Caco-2 (cell line): Measurements from ENCODE around the gene BACE1-AS. TPM values are rescaled to one million over a fixed set of nuclear protein-coding genes. Genes with fewer than 3 reads are reported as not detected.
"Not testable (repeated sequence)": the region's sequence is repeated elsewhere in the genome, so short reads cannot be mapped to it uniquely, and the experiment has no call there.

Experiments used
- BruUV-seq: library from RNA; stranded (reverse); fragments of 400-500 nt; replicated peaks from 2 replicates; lab custom pipeline; 2021; lab: Mats Ljungman, UMichigan
- CTCF ChIA-PET: fragments of 300-600 bp; sonication (Branson Sonifier 250); formaldehyde crosslinking; loops from one replicate; lab custom pipeline; 2022; ENCODE audit warnings: antibody characterized with exemption; lab: Charles Lee
- POLR2A ChIA-PET: fragments of 300-600 bp; sonication (Branson Sonifier 250); formaldehyde crosslinking; loops from one replicate; lab custom pipeline; 2022; ENCODE audit warnings: antibody characterized with exemption; lab: Charles Lee
- DNase-seq, 2 experiments: peaks; one replicate each; pipeline versions ENCODE4 v3.0.0 to v3.0.0-alpha.2; 2020 to 2022
- H3K27me3 ChIP-seq: replicated peaks from 2 replicates; pipeline ENCODE4 v1.6.0; 2011; ENCODE audit warnings: low read length; ENCODE audit not compliant: control insufficient read depth, insufficient read depth
- H3K36me3 ChIP-seq: 2 replicates; pipeline ENCODE4 v1.5.1; 2011; ENCODE audit warnings: low read length; ENCODE audit not compliant: control insufficient read depth, insufficient read depth
- H3K4me1 ChIP-seq: fragments of 250-450 bp; sonication (Bioruptor Pico); 2 replicates; pipeline ENCODE4 v1.5.1; 2020; ENCODE audit warnings: mild to moderate bottlenecking
- H3K4me3 ChIP-seq: 2 replicates; pipeline ENCODE4 v1.5.1; 2011; ENCODE audit warnings: low read depth, mild to moderate bottlenecking, control low read depth, low read length
- H3K9me3 ChIP-seq: fragments of 250-450 bp; sonication (Bioruptor Pico); 2 replicates; pipeline ENCODE4 v1.5.1; 2020; ENCODE audit warnings: mild to moderate bottlenecking, moderate library complexity
- H3K27ac Mint-ChIP-seq: one replicate; pipeline ENCODE4 v1.8.0; 2022; ENCODE audit warnings: mixed read lengths; ENCODE audit not compliant: unreplicated experiment
- H3K27me3 Mint-ChIP-seq: one replicate; pipeline ENCODE4 v1.8.0; 2022; ENCODE audit warnings: mixed read lengths; ENCODE audit not compliant: insufficient read depth, unreplicated experiment
- H3K36me3 Mint-ChIP-seq: one replicate; pipeline ENCODE4 v1.8.0; 2022; ENCODE audit warnings: mild to moderate bottlenecking, mixed read lengths; ENCODE audit not compliant: insufficient read depth, unreplicated experiment
- H3K4me1 Mint-ChIP-seq: one replicate; pipeline ENCODE4 v1.8.0; 2022; ENCODE audit warnings: low read depth, mixed read lengths; ENCODE audit not compliant: unreplicated experiment
- H3K4me3 Mint-ChIP-seq: one replicate; pipeline ENCODE4 v1.8.0; 2022; ENCODE audit warnings: mild to moderate bottlenecking, moderate library complexity, mixed read lengths; ENCODE audit not compliant: unreplicated experiment
- H3K9me3 Mint-ChIP-seq: one replicate; pipeline ENCODE4 v1.8.0; 2022; ENCODE audit warnings: mixed read lengths; ENCODE audit not compliant: unreplicated experiment
- CTCF ChIP-seq, 2 experiments: fragments of 200-600 bp in 1 of 2; IDR thresholded peaks; 1 replicate in 1 of 2; 2 replicates in 1 of 2; pipeline versions ENCODE4 v1.5.1 to v1.8.0; 2011 to 2022; ENCODE audit warnings: antibody characterized with exemption in 1 of 2, control low read depth in 1 of 2, inconsistent platforms in 1 of 2, low read depth in 1 of 2, low read length in 1 of 2, mild to moderate bottlenecking in 1 of 2, moderate library complexity in 1 of 2; ENCODE audit not compliant: insufficient read depth in 1 of 2, severe bottlenecking in 1 of 2, unreplicated experiment in 1 of 2
- intact Hi-C: fragments of 100-400 bp; cut with micrococcal nuclease; formaldehyde crosslinking; loops from one replicate; pipeline ENCODE4 v1.10.0; 2022; ENCODE audit not compliant: unreplicated experiment
- total RNA-seq: library from RNA; stranded (reverse); gene quantifications from 2 replicates; pipeline ENCODE4 v1.2.3, GENCODE V29; 2022

Gene BACE1-AS
- total RNA-seq, 1 experiment from 2014 or later: 18.8 TPM

- no peaks in the 10 kb centered on the region for H3K27me3 ChIP-seq
- H3K9me3 ChIP-seq: no peaks in the 10 kb centered on the region; the same call in 1 of the 2 replicates
- DNase-seq: no peak
- no peak for TF ChIP-seq CTCF (IDR thresholded peaks at IDR 0.05; ENCODE audit: insufficient read depth in 1 of 2, low read depth in 1 of 2, low read length in 1 of 2, severe bottlenecking in 1 of 2, unreplicated experiment in 1 of 2)
- Mint-ChIP-seq H3K9me3 (peaks cover 9% of the 10 kb centered on the region), H3K36me3 (peaks cover 6% of the 10 kb centered on the region), H3K4me1 (peaks cover 7% of the 10 kb centered on the region), H3K4me3 (no peak overlapping the region), H3K27me3 (no peaks in the 10 kb centered on the region), H3K27ac (no peak overlapping the region)
- H3K4me1 ChIP-seq: peaks cover 7% of the 10 kb centered on the region
- CTCF ChIA-PET: interaction anchor here (0.6 to 1.3 kb wide), 2 partner anchors 88 to 667 kb away, joined by 3 to 6 read pairs; partner anchors contain the start of genes IL10RA and PCSK7
- POLR2A ChIA-PET: no interaction called here
- no peaks in the 10 kb centered on the region for H3K36me3 ChIP-seq
- H3K4me3 ChIP-seq: no peak overlapping the region
- no TSS peak for BruUV-seq
- intact Hi-C loops: no loop called here
Measured at GRCh38 chr11:117319214-117319840, 28.2 kb downstream of the BACE1-AS start.

- POLR2A ChIA-PET: interaction anchor here (0.6 to 1.4 kb wide), 10 partner anchors 9 to 1741 kb away, joined by 3 to 11 read pairs (median 6); partner anchors contain the start of genes BACE1, PAFAH1B2, PCSK7 and RNF214
- not testable (repeated sequence) for H3K27me3 Mint-ChIP-seq, H3K36me3 ChIP-seq, H3K36me3 Mint-ChIP-seq, DNase-seq, H3K27ac Mint-ChIP-seq, H3K4me1 Mint-ChIP-seq, H3K4me3 Mint-ChIP-seq, BruUV-seq, H3K9me3 Mint-ChIP-seq, H3K4me1 ChIP-seq, H3K9me3 ChIP-seq, H3K27me3 ChIP-seq
- CTCF ChIA-PET: interaction anchor here (0.6 to 1.5 kb wide), 9 partner anchors 10 to 613 kb away, joined by 3 to 9 read pairs (median 5); partner anchors contain the start of gene BACE1
- intact Hi-C loops: loop anchor here (1.0 kb wide), 1 partner anchor 11 kb away; the partner anchor contains the start of gene BACE1
- H3K4me3 ChIP-seq: peak overlapping the region; percentile 58
Measured at GRCh38 chr11:117327255-117327566, 36.1 kb downstream of the BACE1-AS start.

GRCh38 chr11:117327567-117328374, 36.6 kb downstream of the BACE1-AS start, which contains the start of gene CEP164:
TSS of gene CEP164 (plus strand) at chr11:117327854. CDS start at chr11:117338587, 10,733 bp downstream.
- Histone ChIP-seq H3K9me3 (no peaks in the 10 kb centered on the region), H3K4me3 (peak within 1 kb of the TSS; percentile 58), H3K4me1 (0 out of 2 replicates have a peak, but pooled peaks cover 7% of the 10 kb centered on the region), H3K27me3 (no peaks in the 10 kb centered on the region), H3K36me3 (no peaks in the 10 kb centered on the region)
- TF ChIP-seq CTCF (IDR thresholded peaks at IDR 0.05; ENCODE audit: insufficient read depth in 1 of 2, low read depth in 1 of 2, low read length in 1 of 2, severe bottlenecking in 1 of 2, unreplicated experiment in 1 of 2): no peak
- Mint-ChIP-seq H3K27ac (no peak within 1 kb of the TSS), H3K4me3 (no peak within 1 kb of the TSS), H3K27me3 (no peaks in the 10 kb centered on the region), H3K36me3 (peaks cover 6% of the 10 kb centered on the region), H3K4me1 (peaks cover 7% of the 10 kb centered on the region), H3K9me3 (peaks cover 8% of the 10 kb centered on the region)
- intact Hi-C loops: loop anchor here (1.0 kb wide), 1 partner anchor 11 kb away; the partner anchor contains the start of gene BACE1
- DNase-seq: peak; percentile 99
- ChIA-PET POLR2A (interaction anchor here (0.5 to 1.4 kb wide), 13 partner anchors 8 to 1740 kb away, joined by 3 to 11 read pairs (median 4); partner anchors contain the start of genes BACE1, PAFAH1B2, PCSK7 and RNF214), CTCF (interaction anchor here (0.6 to 1.5 kb wide), 11 partner anchors 11 to 613 kb away, joined by 3 to 9 read pairs (median 5); partner anchors contain the start of genes BACE1, PCSK7 and RNF214)
- BruUV-seq: no TSS peak
